ENCODE measurements around the gene SPECC1L.

SPECC1L gene

DNA sequence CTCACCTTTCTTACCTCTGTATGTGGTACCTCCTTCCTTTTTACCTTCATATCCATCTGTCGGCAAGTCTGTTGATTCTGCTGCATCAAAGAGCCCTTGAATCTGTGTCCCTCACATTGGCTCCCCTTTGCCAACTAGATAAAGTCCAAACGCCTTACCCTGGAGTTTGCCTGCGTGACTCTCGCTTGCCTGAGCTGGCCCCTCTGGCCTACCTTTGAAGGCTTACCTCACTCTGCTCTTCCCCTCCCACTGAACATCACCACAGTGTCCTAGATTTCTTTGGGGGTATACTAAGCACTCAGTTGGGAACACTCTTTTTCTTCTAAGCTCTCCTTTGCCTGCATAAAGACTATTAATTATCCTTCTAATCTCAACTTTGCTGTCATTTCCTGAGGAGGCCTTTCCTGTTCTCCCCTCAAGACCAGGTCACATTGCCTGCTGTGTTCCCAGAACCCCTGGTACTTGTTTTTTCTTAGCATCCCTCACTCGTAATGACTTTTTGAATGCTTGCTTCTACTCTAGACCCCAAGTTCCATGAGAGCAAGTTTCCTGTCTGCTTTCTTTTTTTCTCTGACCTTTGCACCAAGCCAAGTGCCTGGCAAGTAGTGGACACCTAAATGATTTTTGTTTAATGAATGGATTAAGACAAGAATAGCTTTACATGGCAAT, 89.0 kb downstream of the SPECC1L start:
- DNase-seq (ENCODE audit: low read depth in 2 of 2) = no peak

DNA sequence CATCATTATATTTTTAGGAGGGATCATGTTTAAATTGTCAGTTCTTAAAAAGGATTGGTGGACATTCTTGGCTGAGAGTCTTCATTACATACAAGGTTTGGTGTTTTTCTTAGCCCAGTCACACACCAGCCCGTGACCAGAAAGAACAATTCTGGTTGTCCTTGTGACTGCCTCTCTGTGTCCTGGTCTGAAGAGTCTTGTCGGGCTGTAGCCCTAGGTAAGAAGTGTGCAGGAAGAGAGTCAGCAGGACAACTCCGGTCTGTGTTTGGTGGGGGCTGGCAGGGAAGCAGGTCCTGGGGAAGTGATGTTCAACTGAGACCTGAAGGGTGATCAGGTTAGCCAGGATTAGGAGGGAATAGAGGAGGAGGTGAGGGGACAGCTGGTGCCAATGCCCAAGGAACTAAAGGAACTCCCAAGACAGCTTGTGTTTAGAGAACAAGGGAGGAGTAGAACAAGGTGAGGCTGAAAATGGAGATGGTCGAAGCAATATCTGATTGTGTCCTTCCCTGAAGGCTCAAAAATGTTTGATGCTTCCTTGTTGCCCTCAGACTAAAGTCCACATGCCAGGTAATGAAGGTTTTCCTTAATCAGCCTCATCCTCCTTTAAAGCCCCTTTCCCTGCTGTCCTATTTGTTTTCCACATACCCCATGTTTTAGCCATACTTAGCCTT, 91.5 kb downstream of the SPECC1L start:
- no peak for DNase-seq (ENCODE audit: low read depth in 2 of 2)

DNA sequence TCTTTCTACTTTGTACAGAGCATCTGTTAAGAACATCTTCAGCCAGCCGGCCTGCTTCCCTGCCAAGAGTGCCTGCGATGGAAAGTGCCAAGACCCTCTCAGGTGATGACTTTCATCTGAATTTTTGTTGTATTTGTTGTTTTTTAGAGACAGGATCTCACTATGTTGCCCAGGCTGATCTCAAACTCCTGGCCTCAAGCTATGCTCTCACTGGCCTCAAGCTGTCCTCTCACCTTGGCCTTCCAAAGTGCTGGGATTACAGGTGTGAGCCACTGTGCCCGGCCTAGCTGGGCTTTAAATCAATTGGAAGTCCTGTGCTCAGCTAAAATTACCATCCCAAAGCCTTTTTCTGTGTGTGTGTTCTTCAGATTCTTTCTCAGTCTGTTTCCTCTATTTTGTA, 92.6 kb downstream of the SPECC1L start:
- no peak for DNase-seq (ENCODE audit: low read depth in 2 of 2)

DNA sequence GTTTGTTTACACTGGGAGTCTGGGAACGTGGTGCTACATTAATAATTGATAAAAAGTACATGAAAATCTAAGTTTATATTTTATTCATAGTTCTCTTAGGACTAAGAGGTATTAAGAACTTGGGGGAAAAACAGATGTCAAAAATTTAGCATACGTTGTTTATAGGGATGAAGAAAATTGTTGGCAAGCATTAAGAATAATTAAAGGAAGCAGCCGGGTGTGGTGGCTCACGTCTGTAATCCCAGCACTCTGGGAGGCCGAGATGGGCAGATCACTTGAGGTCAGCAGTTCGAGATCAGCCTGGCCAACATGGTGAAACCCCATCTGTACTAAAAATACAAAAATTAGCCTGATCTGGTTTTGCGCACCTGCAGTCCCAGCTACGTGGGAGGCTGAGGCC, 96.1 kb downstream of the SPECC1L start:
- no peak for DNase-seq (ENCODE audit: low read depth in 2 of 2)

DNA sequence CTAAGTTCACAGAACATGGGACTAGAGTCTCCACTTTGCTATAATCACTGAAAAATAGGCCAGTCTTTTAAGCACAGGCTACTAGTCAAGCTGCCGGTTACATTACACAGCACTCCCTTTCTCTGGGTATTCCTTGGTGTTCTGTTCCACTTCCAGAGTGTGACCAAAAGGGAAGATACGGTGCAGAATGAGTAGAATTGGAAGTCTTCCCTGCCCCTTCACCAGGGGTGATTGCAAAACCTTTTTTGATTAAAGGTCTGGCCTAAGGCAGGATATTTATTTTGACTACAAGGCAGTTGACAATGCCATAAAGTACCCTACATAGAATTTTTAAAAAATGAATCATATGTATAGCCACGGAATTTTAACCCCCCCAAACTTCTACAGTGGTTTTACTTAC, 97.2 kb downstream of the SPECC1L start:
- DNase-seq (ENCODE audit: low read depth in 2 of 2) = peak in 1 of 2 experiments; percentile 8

DNA sequence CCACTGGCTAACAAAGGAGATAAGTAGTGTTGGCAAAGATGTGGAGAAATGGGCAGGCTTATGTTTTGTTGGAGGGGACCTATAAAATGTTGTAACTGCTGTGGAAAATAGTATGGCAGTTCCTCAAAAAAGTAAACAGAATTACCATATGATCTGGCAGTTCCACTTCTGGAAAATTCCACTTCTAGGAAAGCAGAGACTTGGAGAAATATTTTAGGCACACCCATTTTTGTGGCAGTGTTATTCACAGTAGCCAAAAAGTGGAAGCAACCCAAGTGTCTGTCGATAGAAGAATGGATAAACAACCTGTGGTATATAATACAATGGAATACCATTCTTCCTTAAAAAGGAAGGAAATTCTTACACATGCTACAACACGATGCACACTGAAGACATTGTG, 99.8 kb downstream of the SPECC1L start:
- no peak for DNase-seq (ENCODE audit: low read depth in 2 of 2)

DNA sequence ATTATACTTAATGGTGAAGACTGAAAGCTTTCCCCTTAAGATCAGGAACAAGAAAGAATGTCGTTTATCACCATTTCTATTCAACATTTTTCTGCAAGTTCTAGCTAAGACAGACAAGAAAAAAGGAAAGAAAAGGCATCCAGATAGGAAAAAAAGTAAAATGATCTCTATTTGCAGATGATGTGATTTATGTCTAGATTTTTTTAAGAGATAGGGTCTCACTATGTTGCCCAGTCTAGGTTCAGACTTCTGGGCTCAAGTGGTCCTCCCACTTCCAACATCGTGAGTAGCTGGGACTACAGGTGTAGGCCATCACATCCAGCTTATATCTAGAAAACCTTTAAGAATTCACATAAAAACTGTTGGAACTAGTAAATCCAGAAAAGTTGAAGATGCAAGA, 105.4 kb downstream of the SPECC1L start:
- DNase-seq (ENCODE audit: low read depth in 2 of 2) = no peak

DNA sequence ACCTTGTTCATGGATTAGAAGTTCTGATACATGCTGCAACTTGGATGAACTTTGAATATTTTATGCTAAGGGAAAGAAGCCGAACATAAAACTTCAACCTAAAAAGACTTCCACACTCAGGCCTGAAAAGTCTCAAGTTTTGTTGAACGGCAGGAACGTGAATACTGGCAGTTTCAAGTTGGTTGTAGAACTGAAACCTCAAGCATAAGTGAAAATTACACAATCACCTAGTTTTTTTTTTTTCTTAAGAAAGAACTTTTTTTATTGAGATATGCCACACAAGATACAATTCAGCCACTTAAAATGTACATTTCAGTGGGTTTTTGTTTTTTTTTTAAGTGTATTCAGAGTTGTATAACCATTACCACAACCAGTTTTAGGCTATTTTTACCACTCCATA, 106.0 kb downstream of the SPECC1L start:
- DNase-seq (ENCODE audit: low read depth in 2 of 2) = no peak

DNA sequence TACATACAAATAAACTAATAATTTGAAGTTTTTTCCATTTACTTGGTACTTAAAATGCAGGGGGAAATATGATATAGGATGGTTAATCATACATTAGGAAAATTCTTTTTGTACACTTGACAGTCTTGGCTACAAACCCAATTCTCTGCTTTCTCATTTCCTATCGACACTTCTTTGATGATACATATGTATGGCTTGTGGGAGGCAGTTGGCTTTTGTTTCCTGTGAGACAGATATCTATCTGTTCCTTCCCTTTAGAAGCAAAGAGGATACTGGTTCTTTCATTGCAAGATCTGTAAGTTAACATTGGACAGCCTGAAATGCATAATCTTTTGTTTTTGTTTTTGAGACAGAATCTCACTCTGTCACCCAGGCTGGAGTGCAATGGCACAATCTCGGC, 108.9 kb downstream of the SPECC1L start:
- DNase-seq (ENCODE audit: low read depth in 2 of 2) = no peak

DNA sequence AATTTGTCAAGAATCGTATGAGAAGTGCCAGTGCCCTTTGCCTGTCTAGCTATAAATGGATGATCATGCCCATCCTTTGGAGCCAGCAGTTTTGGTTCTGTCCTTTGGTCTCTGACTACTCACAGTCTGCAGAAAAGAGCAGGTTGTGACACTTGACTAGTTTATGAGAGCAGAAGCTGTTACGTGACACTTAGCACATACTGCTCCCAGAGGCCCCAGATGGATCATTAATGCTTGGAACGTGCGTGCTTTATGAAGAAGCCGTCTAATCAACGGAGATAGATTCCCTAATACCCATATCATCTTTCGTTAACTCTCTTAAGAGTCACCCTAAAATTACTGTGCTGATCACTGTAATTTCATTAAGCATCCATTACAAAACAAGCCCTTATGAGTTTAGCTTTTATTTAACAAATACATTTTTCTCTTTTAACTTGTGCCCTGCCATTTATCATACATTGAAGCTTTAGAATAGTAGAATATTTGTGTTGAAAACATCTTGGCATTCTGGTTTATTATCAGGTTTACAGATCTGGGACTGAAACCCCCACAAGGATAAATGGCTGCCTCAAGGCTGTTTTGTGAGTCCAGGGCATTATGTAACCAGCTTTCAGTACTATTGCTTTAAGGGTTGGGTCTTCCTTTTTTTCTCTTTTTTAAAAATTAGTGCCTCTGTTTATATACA, 109.7 kb downstream of the SPECC1L start:
- DNase-seq (ENCODE audit: low read depth in 2 of 2) = no peak

DNA sequence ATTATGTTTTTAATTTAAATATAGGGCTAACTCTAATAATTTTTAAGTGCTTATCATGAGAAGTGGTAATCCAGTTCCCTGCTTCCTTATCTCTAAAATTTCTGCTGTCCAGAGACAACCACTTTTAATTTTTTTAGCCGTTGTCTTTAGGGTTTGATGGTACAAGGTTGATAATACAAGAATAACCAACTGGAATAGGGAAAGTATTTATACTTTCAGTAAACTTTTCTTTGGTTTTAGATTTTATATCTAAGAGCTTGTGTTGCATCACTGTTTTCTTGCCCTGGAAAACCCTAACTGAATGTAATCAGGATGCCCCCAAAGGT, 110.2 kb downstream of the SPECC1L start:
- no peak for DNase-seq (ENCODE audit: low read depth in 2 of 2)

DNA sequence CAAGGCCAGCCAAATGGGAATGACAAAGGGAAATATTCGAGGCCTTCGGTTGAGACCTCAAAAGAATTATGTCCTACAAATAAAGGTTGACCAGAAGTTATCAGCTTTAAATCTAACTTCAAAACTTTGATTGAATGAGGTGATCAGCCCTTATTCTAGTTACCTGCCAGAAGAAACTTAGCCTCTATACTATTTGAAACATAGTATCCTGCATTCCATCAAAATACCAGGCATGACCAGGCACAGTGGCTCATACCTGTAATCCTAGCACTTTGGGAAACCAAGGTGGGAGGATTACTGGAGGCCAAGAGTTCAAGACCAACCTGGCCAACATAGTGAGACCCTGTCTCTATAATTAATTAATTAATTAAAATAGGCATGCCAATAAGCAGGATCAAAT, 112.4 kb downstream of the SPECC1L start:
- no peak for DNase-seq (ENCODE audit: low read depth in 2 of 2)

DNA sequence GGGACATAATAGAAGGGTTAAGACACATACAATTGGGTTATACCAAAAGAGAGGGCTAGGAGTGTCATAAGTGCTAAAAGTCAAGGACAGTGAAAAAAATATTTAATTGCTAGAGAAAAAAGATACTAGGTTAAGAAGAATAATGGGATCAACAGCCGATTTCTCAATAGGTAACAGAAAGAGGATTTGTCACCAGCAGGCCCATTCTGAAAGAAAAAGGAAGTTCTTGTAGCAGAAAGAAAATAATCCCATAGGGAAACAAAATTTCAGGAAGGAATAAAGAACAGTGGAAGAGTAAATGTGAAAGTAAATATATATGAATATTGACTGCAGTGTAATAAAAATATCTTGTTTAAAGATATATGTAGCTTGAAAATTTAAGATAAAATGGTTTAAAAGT, 113.5 kb downstream of the SPECC1L start:
- DNase-seq (ENCODE audit: low read depth in 2 of 2) = no peak

DNA sequence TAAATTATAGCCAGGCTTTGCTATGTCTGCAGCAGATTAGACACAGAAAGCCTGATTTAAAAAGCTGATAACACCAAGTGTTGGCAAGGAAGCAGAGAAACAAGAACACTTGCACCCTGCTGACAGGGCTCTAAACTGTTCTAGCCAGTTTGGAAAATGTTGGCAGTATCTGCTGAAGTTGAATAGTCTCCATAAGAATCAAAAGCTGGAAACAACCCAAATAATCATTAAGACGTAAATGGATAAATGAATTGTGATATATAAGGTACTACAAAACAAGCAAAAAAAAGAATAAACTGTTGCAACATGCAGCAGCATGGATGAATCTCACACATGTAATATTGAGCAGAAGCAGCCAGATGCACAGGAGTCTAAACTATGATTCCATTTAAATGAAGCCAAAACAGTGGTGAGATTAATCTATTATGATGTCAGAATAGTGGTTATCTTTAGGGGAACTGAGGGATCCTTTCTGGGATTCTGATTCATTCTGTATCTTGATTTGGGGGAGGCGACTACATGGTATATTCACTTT, 116.4 kb downstream of the SPECC1L start:
- DNase-seq (ENCODE audit: low read depth in 2 of 2) = peak; percentile 20 to 25

DNA sequence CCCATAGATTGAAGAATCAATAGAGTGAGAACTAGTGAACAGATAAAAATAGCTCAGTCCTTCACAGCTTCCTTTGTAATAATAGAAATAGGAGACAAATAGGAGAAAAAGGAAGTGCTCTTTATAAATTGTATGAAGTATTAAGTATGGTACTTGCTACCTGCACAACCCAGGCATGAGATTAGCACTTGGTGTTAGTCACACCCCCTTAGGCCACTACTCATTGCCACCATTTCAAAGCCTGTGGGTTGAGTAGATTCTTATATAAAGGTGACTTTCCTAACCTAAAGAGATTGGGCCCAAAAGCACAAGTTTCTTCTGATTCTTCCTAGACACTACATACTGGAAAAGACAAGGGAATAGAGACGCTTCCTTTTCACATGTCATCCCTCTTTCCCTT, 119.0 kb downstream of the SPECC1L start:
- DNase-seq (ENCODE audit: low read depth in 2 of 2) = no peak

DNA sequence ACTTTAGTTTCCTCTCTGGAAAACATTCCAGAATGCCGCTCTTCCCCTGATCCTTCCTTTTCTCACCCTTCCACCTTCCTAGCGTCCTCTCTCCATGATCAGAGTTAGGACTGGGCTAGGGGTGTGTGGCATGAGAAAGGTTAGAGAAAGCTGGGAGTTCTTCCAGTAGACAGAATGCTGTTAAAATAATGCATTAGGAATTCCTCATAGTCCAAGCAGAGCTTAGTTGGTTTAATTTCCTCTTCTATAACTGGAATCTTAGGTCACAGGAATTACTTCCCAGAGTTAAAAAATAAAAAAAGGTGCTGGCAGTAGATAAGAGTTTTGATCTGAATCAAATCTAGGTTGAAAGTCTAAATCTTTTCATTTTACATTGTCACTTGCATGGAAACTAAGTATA, 119.5 kb downstream of the SPECC1L start:
- no peak for DNase-seq (ENCODE audit: low read depth in 2 of 2)

DNA sequence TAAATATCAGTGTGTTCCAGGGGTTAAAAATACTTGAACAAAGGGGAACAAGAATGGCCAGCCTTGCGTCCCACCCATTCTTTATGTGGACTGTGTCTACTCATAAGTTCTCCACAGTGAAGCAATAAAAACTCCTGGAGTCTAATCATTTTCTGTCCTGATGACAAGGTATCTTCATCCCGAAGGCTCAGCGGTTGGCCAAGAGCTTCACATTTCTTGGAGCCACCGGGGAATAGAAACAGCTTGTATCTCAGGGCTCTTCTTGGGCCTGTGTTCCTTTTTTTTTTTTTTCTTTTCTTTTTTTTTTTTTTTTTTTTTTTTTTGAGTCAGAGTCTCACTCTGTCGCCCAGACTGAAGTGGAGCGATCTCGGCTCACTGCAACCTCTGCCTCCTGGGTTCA, 119.9 kb downstream of the SPECC1L start:
- peak in 1 of 2 experiments; percentile 25 for DNase-seq (ENCODE audit: low read depth in 2 of 2)

DNA sequence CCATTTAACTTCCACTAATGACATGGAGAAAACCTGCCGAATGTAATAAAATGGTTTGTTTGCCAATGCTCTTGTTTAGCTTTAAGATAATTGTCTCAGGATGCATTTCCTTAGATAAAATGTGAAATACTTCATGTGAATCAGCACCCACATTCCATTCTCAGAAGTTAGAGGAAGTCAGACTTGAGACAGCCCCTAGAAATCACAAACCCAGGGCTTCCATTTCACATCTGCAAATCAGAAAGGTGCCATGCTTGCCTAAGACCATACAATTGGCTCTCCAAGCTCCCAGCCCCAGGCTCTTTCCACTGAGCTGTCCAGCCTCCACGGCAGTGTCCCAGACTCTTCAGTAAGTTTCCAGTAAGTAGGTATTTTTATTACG, 121.2 kb downstream of the SPECC1L start:
- DNase-seq (ENCODE audit: low read depth in 2 of 2) = peak in 1 of 2 experiments; percentile 34

DNA sequence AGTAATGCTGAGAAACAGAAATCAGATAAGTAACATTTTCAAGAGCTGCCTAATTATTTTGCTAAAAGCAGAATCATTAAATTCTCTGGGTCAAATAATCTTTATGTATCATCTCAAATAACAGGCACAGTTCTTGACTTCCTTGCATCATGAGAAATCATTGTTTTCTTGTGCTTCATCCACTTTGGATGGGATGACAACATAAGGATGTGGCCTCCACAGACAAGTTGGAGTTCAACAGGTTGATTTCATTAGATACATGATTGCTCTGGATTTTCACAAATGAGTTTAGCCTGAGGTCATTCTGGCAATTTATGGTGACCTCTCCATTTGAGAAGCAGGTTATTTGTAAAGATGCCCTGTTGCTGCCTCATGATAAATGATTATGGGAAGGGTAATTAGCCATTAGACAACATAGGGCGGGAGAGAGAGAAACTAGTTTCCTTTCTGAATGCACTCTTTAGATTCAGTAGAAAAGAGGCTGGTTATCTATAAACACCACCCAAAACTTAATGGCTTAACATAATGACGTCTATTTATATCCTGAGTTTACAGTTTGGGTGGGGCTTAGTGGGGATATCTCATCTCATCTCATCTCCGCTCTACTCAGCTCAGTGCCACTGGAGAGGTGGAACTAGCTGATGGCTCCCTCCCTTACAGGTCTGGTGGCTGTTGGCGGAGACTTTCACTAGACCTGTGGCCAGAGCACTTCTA, 121.7 kb downstream of the SPECC1L start:
- no peak for DNase-seq (ENCODE audit: low read depth in 2 of 2)

DNA sequence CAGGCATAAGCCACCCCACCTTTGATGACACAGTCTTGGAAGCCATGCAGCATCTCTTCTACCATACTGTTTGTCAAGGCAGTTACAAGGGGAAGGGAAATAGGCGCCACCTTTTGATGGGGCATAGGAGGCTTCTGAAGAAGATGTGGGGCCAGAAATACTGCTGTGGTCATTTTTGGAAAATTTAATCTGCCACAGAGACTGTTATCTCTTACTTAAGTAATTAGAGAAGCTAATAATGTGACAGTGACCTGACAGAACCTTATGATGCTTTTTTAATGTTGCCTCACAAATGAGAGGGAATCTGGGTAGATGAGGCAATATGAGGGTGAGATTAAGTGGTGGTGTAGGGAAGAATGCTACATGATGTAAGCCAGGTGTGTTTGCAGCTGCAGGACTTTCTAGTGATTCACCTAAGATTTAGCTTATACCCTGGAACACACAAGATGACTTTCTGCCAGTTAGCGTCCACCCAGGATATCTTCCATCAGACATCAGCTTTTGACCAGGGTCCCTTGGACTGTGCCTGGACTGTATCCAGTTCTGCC, 122.5 kb downstream of the SPECC1L start:
- DNase-seq (ENCODE audit: low read depth in 2 of 2) = no peak

DNA sequence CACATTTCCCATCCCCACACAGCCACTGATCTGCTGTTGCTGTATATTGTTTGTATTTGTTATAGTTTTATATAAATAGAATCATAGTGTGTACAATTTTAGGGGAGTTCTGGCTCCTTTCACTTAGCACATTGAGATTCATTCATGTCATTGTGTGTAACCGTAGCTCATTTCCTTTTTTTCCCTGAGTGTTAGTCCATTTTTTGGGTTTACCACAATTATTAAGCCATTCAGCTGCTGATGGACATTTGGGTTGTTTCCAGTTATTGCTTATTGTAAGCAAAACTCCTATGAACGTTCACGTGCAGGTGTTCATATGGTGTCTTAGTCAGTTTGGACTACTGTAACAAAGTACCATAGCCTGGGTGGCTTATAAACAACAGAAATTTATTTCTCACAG, 123.2 kb downstream of the SPECC1L start:
- DNase-seq (ENCODE audit: low read depth in 2 of 2) = no peak

DNA sequence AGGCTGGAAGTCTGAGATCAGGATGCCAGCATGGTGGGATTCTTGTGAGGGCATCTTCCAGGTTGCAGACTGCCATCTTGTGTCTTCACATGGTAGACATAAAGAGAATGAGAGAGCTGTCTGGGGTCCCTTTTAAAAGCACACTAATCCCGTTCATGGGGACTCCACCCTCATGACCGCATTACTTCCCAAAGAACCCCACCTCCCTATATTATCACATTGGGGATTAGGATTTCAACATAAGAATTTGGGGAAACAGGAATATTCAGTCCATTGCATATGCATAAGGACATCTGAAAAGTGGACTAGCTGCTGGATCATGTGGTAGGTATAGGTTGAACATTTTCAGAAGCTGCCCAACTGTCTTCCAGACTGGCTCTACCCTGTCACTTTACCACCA, 123.6 kb downstream of the SPECC1L start:
- DNase-seq (ENCODE audit: low read depth in 2 of 2) = no peak
